Measurements from ENCODE around the gene SYNDIG1. TPM values are rescaled to one million over a fixed set of nuclear protein-coding genes. Genes with fewer than 3 reads are reported as not detected.

SYNDIG1 gene
- total RNA-seq, 1 experiment from 2014 or later: 10.2 TPM

- DNase-seq (ENCODE audit: low read depth): no peak
Observed at GRCh38 chr20:24708411-24709295, 239.2 kb downstream of the SYNDIG1 start.

Data from RPMI7951 (cell line).